GF-D8 (cell line): ENCODE data around the gene ARHGEF25.
"Not testable (repeated sequence)": the region's sequence is repeated elsewhere in the genome, so short reads cannot be mapped to it uniquely, and the experiment has no call there.

Experiments
- DNase-seq: peaks from one replicate; lab custom pipeline; 2025; lab: John Stamatoyannopoulos, UW

ARHGEF25 gene

DNA sequence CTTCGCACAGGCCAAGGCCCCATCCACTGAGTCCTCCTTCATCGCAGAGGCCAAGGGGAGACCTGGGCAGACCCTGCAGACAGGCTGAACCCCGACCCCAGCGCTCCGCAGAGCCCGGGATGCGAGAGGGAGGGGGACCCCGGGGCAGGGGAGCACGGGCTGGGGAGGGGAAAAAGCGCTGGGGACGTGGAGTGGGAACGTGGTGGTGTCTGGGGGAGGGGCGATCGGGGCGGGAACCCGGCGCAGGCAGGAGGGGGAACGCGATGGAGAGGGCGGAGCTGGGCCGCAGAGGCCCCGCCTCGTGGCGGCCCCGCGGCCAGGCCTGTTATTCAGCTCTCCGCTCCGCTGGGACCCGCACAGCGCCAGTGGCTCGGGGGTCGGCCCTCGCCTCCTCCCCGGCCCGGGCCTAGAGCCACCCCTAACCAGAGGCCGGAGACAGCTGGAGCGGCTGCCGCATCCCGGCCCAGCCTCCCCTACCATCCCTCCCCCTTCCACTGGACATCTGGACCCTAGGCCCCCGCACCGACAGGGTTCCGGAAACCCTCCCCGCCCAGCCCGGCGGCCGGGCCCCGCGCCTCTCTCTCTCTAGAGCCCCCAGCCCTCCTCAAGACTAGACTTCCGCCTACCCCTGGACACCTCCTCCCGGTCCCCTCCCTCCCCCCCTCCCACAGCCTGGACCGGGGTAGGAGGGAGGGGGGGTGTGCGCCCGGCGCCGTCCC lies at the start of gene ARHGEF25:
Gene ARHGEF25 (plus strand): TSS at position 328 of the 719 bp plus-strand sequence. CDS start 460 bp downstream, outside the sequence.
- DNase-seq = no peak

DNA sequence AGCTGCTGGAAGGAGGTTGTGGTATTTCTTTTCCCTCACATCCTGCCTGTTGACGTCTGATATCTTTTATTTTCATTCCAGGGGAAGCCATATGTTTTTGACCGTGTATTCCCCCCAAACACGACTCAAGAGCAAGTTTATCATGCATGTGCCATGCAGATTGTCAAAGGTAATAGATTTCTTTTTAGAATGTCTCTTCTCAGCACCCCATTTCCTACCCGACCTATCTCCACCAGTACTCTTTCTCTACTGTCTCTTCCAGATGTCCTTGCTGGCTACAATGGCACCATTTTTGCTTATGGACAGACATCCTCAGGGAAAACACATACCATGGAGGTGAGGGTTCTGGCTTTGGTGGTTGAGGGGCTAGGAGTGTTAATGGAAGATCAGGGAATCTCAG lies 47.9 kb upstream of the ARHGEF25 start:
- no peak for DNase-seq

DNA sequence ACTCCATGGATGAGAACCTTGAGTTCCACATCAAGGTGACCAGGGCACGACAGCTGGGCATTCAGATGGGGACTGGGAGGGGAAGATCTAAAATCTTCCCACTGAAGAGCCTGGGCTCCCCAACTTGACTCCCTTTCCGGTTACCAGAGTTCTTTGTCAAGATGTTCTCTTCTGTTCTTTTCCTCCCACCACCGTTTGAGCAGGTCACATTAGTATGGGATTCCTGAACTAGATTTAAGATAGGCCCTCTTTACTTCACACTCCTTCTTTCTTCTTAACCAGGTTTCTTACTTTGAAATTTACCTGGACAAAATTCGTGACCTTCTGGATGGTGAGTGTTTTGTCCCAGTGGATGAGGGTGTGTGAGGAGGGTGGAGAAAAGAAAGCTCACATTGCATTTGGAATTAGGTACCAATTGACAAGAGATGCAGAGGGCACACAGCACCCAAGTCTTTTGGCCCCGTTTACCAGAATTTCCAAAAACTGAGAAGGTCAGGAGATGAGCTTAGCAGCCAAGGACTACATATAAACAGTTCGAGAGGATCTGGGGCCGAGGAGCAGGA lies 47.0 kb upstream of the ARHGEF25 start:
- DNase-seq = no peak

DNA sequence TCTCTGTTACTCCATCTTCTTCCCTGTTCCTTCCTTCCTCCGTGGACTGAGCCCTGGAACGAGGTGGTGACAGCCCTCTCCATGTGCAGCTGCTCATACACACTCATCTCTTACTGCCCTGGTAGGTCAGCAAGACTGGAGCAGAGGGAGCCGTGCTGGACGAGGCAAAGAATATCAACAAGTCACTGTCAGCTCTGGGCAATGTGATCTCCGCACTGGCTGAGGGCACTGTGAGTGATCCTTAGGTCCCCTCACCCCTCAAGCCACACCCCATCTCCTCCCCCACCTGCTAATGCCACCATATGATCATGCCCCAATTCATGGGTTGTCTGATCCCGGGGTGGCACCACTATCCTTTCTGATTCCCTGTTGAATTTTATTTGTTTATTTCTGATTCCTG lies 42.4 kb upstream of the ARHGEF25 start:
- DNase-seq = no peak

DNA sequence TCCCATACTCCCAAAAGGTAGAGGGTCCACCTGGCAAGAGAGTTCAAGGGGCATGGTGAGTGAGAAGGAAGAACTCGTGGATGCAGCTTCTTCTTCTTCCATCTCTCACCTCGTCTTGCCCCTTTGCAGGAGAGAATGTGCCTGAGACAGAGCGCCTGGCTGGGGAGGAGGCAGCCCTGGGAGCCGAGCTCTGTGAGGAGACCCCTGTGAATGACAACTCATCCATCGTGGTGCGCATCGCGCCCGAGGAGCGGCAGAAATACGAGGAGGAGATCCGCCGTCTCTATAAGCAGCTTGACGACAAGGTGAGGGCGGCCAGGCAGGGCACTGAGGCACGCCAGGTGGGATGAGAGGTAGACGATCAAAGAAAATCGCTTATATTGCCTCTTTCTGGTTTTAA lies 41.4 kb upstream of the ARHGEF25 start:
- no peak for DNase-seq

DNA sequence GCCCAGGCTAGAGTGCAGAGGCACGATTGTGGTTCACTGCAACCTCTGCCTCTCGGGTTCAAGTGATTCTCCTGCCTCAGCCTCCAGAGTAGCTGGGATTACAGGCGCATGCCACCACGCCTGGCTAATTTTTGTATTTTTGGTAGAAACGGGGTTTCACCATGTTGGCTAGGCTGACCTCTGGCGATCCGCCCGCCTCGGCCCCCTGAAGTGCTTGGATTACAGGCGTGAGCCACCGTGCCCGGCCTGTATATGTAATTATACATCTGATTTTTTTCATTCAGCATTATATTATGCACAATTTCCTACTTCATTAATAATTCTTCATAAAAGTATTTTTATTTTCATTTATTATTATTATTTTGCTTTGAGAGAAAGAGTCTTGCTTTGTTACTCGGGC lies 40.8 kb upstream of the ARHGEF25 start:
- DNase-seq = not testable (repeated sequence)

DNA sequence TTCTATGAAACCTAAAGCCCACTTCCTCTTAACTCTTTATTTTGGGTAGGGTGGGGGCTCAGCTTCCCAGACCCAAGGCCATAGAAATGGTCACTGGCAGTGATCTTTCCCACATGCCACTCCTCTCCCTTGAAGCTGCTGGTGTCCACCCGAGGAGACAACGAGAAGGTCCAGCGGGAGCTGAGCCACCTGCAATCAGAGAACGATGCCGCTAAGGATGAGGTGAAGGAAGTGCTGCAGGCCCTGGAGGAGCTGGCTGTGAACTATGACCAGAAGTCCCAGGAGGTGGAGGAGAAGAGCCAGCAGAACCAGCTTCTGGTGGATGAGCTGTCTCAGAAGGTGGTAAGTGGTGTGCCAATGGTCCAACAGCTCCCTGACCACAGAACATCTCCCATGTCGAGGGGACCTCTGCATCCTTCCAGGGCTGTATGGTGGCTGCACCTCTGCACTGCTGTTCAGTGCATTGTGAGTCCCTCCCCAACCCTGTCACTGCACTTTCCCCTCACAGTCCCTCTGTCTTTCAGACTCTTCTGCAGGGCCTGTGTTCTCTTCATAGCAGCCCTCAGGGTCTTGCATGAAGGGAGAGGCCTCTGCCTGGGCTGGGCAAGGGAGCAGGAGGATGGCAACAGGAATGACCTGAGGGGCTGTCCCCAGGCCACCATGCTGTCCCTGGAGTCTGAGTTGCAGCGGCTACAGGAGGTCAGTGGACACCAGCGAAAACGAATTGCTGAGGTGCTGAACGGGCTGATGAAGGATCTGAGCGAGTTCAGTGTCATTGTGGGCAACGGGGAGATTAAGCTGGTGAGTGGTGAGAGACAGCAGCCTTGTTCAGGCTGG lies 39.1 kb upstream of the ARHGEF25 start:
- no peak for DNase-seq

DNA sequence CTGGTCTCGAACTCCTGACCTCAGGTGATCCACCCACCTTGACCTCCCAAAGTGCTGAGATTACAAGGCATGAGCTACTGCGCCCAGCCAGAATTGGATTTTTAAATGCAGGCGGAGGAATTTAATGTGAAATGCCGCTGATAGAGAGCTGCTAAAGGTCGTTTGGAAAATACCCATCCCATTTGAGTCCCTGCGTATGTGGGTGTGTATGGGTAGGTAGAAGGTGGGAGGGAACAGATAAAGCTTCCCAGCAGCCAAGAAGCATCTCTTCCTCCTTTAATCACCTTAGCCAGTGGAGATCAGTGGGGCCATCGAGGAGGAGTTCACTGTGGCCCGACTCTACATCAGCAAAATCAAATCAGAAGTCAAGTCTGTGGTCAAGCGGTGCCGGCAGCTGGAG lies 36.4 kb upstream of the ARHGEF25 start:
- no peak for DNase-seq

DNA sequence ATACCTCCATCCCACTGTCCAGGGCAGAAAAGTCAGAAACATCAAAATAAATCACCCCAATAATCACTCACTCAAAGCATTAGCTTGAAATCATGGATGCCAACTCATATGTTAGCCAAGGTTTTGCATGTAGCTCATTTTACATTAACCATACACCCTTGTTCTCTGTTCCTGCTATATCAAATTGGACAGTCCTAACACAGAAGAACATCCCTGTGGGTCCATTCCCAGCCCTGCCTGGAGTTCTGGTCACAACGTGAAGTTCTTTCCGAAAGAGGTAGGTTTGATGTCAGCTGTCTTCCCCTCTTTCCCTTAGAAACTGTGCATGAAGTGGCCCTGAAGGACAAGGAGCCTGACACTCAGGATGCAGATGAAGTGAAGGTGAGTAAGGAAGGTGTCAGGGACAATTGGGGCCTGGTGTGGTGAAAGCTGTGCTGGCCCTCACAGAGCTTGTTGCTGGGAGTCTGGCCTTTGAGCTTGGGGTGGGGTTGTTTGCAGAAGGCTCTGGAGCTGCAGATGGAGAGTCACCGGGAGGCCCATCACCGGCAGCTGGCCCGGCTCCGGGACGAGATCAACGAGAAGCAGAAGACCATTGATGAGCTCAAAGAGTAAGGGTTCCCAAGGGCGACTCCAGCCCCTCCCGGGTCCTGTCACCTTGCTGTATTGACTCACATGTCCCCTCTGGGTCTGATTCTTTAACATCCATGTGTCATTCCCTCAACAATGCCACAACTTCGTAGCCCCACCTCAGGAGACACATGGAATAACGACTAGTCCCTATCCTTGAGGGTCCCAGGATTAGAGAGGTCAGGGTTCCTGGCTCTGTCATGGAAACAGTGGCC lies 35.2 kb upstream of the ARHGEF25 start:
- DNase-seq = no peak

DNA sequence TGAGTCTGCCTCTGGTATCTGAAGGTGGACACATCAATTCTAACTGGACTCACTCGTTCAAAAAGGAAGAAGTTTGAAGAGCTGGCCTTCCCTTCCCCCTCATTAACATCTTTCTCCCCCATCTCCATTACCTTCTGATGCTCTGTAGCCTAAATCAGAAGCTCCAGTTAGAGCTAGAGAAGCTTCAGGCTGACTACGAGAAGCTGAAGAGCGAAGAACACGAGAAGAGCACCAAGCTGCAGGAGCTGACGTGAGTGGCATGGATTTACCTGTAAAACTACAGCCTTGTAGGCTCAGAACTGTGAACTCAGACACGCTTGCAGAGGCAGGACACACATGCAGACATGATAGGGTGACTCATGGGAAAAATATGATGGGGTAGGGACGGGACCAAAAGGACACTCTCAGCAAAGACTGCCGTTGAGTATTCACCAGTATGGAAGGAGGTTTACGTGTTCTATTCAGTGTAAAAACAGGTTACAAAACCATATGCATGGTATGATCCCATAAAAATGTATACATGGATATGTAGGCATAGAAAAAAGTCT lies 34.5 kb upstream of the ARHGEF25 start:
- no peak for DNase-seq

DNA sequence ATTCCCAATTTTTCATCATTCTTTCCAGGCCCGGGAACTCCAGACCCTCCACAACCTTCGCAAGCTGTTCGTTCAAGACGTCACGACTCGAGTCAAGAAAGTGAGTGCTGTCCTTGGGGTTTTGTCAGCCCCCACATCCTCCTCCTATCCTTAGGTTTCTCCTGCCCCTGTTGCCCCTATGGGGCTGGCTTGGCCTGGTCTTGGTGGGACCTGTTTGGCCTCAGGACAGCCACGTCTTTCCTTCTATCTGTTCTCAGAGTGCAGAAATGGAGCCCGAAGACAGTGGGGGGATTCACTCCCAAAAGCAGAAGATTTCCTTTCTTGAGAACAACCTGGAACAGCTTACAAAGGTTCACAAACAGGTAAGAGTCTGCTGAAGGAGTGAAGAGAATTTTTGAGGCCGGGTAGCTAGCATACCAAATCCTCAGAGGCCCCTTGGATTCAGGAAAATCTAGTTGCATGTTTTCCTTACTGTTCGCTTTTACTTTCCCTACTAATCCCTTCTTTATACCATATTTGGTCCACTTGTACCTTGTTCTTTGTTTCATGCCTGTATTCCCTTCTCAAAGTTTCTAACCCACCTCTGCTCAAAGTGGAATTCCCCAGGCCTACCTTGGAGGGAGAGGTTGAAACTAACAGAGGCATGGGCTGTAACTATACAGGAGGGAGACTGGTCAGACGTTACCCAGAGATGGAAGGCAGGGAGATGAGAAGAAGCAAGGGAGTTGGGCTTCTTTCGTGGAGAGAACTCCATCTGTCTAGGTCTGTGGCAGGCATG lies 33.1 kb upstream of the ARHGEF25 start:
- DNase-seq = no peak

DNA sequence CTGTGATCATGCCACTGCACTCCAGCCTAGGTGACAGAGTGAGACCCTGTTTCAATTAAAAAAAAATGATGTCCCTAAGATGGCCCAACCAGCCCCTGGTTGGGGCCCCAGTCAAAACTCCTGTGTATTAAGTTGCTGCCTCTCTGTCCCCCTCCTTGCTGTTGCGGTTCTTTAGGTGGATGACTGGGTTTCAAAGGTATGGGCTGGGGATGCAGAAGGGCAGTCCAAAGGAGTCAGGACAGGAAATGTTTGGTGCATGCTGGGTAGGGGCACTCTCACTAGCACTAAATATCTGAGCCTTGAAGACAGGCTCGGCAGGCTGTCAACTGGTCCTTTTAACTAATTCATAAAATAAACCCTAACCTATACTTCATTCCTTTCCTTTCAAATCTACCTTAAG lies 32.2 kb upstream of the ARHGEF25 start:
- no peak for DNase-seq

DNA sequence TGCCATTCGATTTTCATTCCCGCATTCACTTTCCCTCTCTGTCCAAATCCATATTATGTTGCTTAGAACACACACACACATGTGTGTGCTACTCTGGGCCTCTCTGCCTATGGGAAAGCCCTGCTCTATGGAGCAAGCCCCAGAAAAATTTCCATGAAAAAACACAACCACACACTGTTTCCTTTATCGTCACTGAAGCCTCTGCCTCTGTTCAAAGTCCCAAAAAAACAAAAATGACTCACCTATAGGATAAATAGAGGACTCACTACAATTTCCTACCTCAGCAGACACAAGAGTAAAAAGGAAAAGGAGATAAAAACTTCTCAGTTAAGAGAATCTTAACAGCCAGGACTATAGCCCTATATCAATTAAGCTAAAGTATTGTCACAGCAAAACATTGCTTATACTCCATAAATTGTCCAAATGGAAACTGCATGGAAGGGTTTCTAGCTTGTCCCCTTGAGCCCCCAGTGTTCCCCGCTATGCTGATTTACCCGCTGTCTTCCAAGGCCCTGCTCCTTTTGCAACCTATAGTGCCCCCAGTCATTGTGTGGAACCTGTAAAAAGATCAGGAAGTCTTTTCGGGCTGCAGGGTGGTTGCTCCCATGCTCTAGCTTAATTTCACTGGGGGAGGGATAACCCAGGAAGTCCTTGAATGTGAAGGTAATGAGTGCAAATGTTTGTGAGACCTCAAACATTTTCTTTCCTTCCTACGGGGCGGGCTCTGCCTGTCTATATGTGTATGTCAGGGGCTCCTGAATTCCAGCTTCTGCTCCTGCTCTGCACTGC lies 31.4 kb upstream of the ARHGEF25 start:
- DNase-seq = no peak

DNA sequence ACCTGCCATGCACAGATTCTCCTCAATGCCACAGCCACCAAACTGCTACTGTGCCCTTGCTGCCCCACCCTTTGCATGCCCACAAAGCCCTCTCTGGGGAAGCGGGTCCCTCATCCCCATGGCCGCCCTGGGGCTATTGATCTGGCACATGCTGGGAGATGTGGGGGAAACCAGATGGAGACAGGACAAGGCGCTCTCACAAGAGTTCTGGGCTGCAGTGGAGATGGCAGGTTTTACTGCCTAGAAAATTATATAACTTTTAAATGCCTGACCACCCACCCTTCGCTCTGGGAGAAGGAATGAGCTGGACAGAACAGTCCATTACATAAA lies 30.8 kb upstream of the ARHGEF25 start:
- no peak for DNase-seq

DNA sequence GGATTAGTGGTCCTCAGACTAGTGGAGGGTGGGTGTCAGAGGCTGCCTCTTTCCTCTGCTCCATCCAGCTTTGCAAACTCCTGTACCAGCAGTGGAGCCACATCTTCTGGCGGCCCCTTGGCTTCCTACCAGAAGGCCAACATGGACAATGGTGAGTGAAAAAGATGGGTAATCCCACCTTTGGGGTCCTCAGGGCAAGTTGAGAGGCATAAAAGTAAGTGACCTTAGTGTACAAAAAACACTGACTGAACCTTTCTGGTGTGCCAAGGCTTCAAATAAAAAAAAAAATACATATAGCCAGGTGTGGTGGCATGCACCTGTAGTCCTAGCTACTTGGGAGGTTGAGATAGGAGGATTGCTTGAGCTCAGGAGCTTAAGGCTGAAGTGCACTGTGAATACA lies 29.4 kb upstream of the ARHGEF25 start:
- no peak for DNase-seq

DNA sequence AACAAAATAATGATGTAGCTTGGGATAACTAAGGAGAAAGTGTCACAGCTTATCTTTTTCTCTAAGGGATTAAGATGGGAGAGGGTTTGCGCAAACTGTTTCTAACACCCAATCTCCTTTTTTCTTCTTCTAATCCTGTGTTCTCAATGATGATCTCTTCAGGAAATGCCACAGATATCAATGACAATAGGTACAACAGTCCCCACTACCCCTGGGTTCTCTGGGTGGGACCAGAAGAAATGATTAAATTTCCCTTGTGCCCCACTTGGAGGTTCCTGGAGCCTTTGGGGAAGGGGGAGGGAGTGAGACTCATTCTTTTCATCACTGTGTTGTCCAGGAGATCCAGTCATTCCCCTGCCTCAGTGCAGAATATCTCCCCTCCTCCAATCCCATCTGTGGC lies 28.8 kb upstream of the ARHGEF25 start:
- DNase-seq = no peak

DNA sequence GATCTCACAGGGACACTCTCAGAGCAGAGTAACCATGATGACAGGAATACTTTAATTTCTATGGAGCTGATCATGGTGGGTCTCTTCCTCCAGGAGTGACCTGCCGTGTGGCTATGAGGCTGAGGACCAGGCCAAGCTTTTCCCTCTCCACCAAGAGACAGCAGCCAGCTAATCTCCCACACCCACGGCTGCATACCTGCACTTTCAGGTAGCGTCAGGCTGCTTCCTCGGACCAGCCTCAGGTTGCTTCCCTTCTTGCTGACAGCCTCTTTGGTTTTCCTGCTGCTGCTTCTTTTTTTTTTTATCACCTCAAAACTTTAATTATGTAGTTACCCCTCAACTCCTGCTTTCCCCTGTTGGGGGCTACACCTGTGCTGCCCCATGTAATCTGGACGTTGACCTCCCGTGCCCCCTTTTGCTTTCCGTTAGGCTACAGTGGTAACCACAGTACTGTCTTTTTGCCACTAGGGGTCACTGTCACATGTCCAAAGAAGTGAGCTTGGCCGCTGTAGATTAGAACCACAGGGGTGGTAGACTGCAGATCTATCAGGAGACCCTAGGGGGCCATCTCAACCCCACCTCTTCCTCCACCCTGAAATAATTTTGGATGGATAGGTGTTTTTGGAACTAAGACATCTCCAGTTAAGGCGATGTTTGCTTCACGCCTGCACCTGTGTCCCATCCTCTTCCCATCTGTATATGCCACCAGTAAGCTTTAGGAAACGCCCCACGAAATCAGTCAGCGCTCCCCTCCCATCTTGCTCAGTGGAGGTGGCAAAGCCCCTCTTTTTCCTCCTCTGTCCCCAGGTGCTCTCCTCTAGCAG lies 28.0 kb upstream of the ARHGEF25 start:
- DNase-seq = peak; percentile 44

DNA sequence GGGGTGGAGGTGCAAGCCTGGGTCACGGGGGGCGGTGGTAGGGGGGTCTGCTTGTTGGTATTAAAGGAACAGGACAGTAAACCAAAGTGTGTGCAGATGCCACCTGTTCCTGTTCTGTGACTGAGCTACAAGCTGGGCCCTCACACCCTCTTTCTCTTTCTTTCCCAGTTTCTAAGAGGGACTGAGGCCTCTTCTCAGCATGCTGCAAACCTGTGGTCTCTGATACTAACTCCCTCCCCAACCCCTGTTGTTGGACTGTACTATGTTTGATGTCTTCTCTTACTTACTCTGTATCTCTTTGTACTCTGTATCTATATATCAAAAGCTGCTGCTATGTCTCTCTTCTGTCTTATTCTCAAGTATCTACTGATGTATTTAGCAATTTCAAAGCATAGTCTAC lies 27.2 kb upstream of the ARHGEF25 start:
- no peak for DNase-seq

DNA sequence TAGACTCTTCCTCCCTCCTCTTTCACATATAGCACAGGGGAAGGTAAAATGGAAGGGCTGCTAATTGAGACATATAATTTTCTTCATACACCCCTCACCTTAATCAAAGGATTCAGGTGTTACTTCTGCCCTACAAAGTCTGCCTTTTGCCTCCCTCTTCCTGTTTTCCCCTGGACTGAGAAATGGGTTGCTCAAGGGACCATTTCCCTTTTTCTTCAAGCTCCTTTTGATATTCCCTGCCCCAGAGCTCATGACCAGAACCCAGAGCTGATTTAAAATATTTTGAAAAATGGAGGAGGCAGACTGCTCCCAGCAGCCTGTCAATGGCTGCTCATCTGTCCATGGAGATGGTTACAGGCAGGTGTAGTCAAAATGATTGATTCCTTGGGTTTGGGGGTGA lies 26.5 kb upstream of the ARHGEF25 start:
- DNase-seq = no peak

DNA sequence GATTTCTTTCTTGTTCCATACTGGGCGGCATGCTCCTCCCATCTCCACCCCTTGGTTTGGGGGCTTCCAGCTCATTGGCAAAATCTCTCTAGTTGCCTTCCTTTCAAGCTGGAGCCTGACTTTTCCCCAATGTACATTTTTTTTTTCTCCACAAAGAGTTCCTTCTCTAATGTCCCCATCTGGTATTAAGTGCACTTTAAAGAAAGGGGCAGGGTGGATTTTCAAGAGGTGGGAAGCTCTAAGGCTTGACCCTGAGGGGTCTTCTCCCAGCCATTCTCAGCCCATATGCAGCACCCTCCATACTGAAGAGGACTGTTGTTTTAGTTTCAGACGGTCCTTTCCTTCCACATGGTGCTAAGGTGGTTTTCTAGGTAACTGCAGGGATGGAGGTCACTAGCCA lies 26.1 kb upstream of the ARHGEF25 start:
- no peak for DNase-seq
